GM12878 (cell line): Measurements from ENCODE around the gene PLXNB3. TPM values are rescaled to one million over a fixed set of nuclear protein-coding genes. Genes with fewer than 3 reads are reported as not detected.
"Not testable (repeated sequence)": the region's sequence is repeated elsewhere in the genome, so short reads cannot be mapped to it uniquely, and the experiment has no call there.

Source experiments
- ATAC-seq: fragments of 200-7000 bp; cut with Tn5 transposase; 3 replicates; pipeline ENCODE4 v1.9.1; 2020; ENCODE audit warnings: mild to moderate bottlenecking, moderate library complexity
- BruUV-seq: library from RNA; stranded (reverse); fragments of 400-500 nt; replicated peaks from 2 replicates; lab custom pipeline; 2021; lab: Mats Ljungman, UMichigan
- CTCF ChIA-PET: fragments of 300-600 bp; sonication (Branson Sonifier 250); formaldehyde crosslinking; extraction: SDS; loops from one replicate; lab custom pipeline; 2021; ENCODE audit warnings: inconsistent platforms; lab: Yijun Ruan, JAX
- POLR2A ChIA-PET: fragments of 350-600 bp; formaldehyde crosslinking; extraction: SDS; loops from one replicate; lab custom pipeline; 2021; ENCODE audit warnings: inconsistent platforms; lab: Charles Lee
- RAD21 ChIA-PET: fragments of 300-600 bp; sonication (Branson Sonifier 250); formaldehyde crosslinking; loops from one replicate; lab custom pipeline; 2023; ENCODE audit warnings: antibody characterized with exemption; ENCODE audit not compliant: unreplicated experiment; lab: Charles Lee
- SMC1A ChIA-PET: fragments of 300-600 bp; sonication (Branson Sonifier 250); formaldehyde crosslinking; loops from one replicate; lab custom pipeline; 2023; ENCODE audit not compliant: unreplicated experiment, uncharacterized antibody; lab: Charles Lee
- DNase-seq: peaks from one replicate; pipeline ENCODE4 v3.0.0-alpha.2; 2011; ENCODE audit warnings: low read depth, low spot score
- FAIRE-seq: peaks from 3 replicates; lab custom pipeline; 2011; peaks lifted over from hg19 to GRCh38; lab: Jason Lieb, UNC
- H2AFZ ChIP-seq: 2 replicates; pipeline ENCODE4 v1.6.0; 2011; ENCODE audit warnings: low read depth, low read length, control low read depth; ENCODE audit not compliant: control insufficient read depth
- H3K27ac ChIP-seq: 2 replicates; pipeline ENCODE4 v1.5.1; 2011; ENCODE audit warnings: control low read depth; ENCODE audit not compliant: control insufficient read depth, insufficient read depth
- H3K27me3 ChIP-seq, 2 experiments: replicated peaks in 1 of 2; 2 replicates each; pipeline versions ENCODE4 v1.6.0 to v1.6.1; 2011; ENCODE audit warnings: low read length in 1 of 2; ENCODE audit not compliant: control insufficient read depth in 2 of 2, insufficient read depth in 2 of 2
- H3K36me3 ChIP-seq, 2 experiments: 2 replicates each; pipeline ENCODE4 v1.5.1; 2011; ENCODE audit warnings: low read length in 1 of 2; ENCODE audit not compliant: control insufficient read depth in 2 of 2, insufficient read depth in 2 of 2
- H3K4me1 ChIP-seq: 2 replicates; pipeline ENCODE4 v1.6.1; 2011; ENCODE audit warnings: mild to moderate bottlenecking, low read length, moderate library complexity, mixed read lengths; ENCODE audit not compliant: control insufficient read depth, insufficient read depth
- H3K4me2 ChIP-seq: 2 replicates; pipeline ENCODE4 v1.6.0; 2011; ENCODE audit warnings: control low read depth; ENCODE audit not compliant: control insufficient read depth, insufficient read depth
- H3K4me3 ChIP-seq: fragments of 200-600 bp; sonication (generic); 2 replicates; pipeline ENCODE4 v1.5.1; 2016
- H3K79me2 ChIP-seq: 2 replicates; pipeline ENCODE4 v1.6.0; 2011; ENCODE audit warnings: low read length; ENCODE audit not compliant: control insufficient read depth, insufficient read depth
- H3K9ac ChIP-seq: 2 replicates; pipeline ENCODE4 v1.8.0; 2011; ENCODE audit warnings: low read length, control low read depth, mixed read lengths; ENCODE audit not compliant: control insufficient read depth, insufficient read depth
- H3K9me3 ChIP-seq: replicated peaks from 3 replicates; pipeline ENCODE4 v1.5.1; 2011; ENCODE audit warnings: mild to moderate bottlenecking, low read length; ENCODE audit not compliant: control insufficient read depth, insufficient read depth
- H4K20me1 ChIP-seq: 2 replicates; pipeline ENCODE4 v1.6.0; 2011; ENCODE audit not compliant: control insufficient read depth, insufficient read depth
- E4F1 ChIP-seq: fragments of 450-650 bp; IDR thresholded peaks from 2 replicates; pipeline ENCODE4 v1.6.1; 2018; ENCODE audit warnings: borderline replicate concordance, mild to moderate bottlenecking; ENCODE audit not compliant: partially characterized antibody
- IRF3 ChIP-seq: fragments of 450-650 bp; IDR thresholded peaks from 2 replicates; pipeline ENCODE4 v1.6.1; 2014; ENCODE audit warnings: mild to moderate bottlenecking
- MTA2 ChIP-seq: fragments of 450-650 bp; IDR thresholded peaks from 2 replicates; pipeline ENCODE4 v1.6.1; 2016; ENCODE audit warnings: low read depth, mild to moderate bottlenecking, moderate library complexity
- NR2C1 ChIP-seq: fragments of 450-650 bp; IDR thresholded peaks from 2 replicates; pipeline ENCODE4 v1.6.1; 2017; ENCODE audit warnings: antibody characterized with exemption, mild to moderate bottlenecking, moderate library complexity
- SIN3A ChIP-seq: IDR thresholded peaks from 2 replicates; pipeline ENCODE4 v1.6.1; 2012; ENCODE audit warnings: low read depth, low read length, improper control_type of control experiment
- YBX1 ChIP-seq: fragments of 450-650 bp; IDR thresholded peaks from 2 replicates; pipeline ENCODE4 v1.6.1; 2016; ENCODE audit warnings: antibody characterized with exemption
- ZBED1 ChIP-seq: IDR thresholded peaks from 2 replicates; pipeline ENCODE4 v1.6.1; 2016; ENCODE audit warnings: borderline replicate concordance
- ZNF687 ChIP-seq: fragments of 450-650 bp; IDR thresholded peaks from 2 replicates; pipeline ENCODE4 v1.6.1; 2017; ENCODE audit warnings: mild to moderate bottlenecking, moderate library complexity
- WGBS: methylation state at CpG from one replicate; pipeline ENCODE4 v1.1.6; 2016; ENCODE audit warnings: low lambda C conversion rate; ENCODE audit not compliant: insufficient replicate concordance, insufficient coverage; ENCODE audit errors: missing lambda C conversion rate; 5-methylcytosine and 5-hydroxymethylcytosine counted together
- in situ Hi-C: fragments of 300-500 bp; cut with MboI; formaldehyde crosslinking; loops from 9 replicates; pipeline ENCODE4 v1.14.3; 2018; ENCODE audit warnings: mixed read lengths
- intact Hi-C: fragments of 100-400 bp; cut with micrococcal nuclease; formaldehyde crosslinking; loops from one replicate; pipeline ENCODE4 v1.14.2; 2022; ENCODE audit not compliant: unreplicated experiment
- polyA plus RNA-seq, 11 experiments: library from polyadenylated mRNA; depleted of rRNA in 4 of 11; unstranded in 6 of 11; stranded (reverse) in 5 of 11; fragments of >200 nt; fragmentation: Nextera tagmentation in 4 of 11; fragmentation: Illumina TruSeq in 1 of 11; extraction: Ambion mirVana in 4 of 11; extraction: Trizol in 1 of 11; gene quantifications; 1 replicate in 1 of 11; 2 replicates in 10 of 11; pipeline versions ENCODE4 v1.2.1 to v1.2.3, GENCODE V29; 2011 to 2016; ENCODE audit warnings: inconsistent platforms in 2 of 11, missing spikeins in 2 of 11, low read depth in 1 of 11
- total RNA-seq, 4 experiments: library from RNA; depleted of rRNA in 3 of 4; stranded (reverse); fragments of >200 nt in 3 of 4; fragmentation: Illumina TruSeq in 1 of 4; extraction: Trizol in 1 of 4; gene quantifications; 2 replicates each; pipeline versions ENCODE4 v1.2.1 to v1.2.3, GENCODE V29; 2013 to 2021

PLXNB3 gene
- total and polyA plus RNA-seq, 10 of the 15 experiments (the other 5 are each of a cell fraction or from before 2014, with no cell fraction given), result 0.06 to 0.68 (median 0.19) TPM; not detected in 4

GRCh38 chrX:153816831-153817690 is 53.0 kb downstream of the PLXNB3 start:
- no TSS peak for BruUV-seq
- ATAC-seq (peak; percentile 35; the same call in 2 of the 3 replicates), FAIRE-seq (no peak), DNase-seq (no peak)
- ChIA-PET SMC1A (no interaction called here), POLR2A (no interaction called here), RAD21 (no interaction called here), CTCF (no interaction called here)
- WGBS, result 35% methylated on average over 25 of the region's 25 CpGs
- Histone ChIP-seq H3K4me3 (no peak overlapping the region), H3K27me3 (no peaks in the 10 kb centered on the region), H3K4me1 (no peaks in the 10 kb centered on the region), H3K9me3 (no peaks in the 10 kb centered on the region), H3K4me2 (no peak overlapping the region), H4K20me1 (no peaks in the 10 kb centered on the region), H2AFZ (no peak overlapping the region), H3K27ac (no peak overlapping the region), H3K9ac (no peak overlapping the region), H3K79me2 (no peaks in the 10 kb centered on the region), H3K36me3 (no peaks in the 10 kb centered on the region)
- TF ChIP-seq SIN3A (no peak), MTA2 (no peak), IRF3 (no peak), ZNF687 (no peak), ZBED1 (no peak), E4F1 (no peak), YBX1 (no peak), NR2C1 (no peak)
- intact Hi-C loops (no loop called here), in situ Hi-C loops (loop anchor here (25.0 kb wide), 1 partner anchor 630 kb away; the partner anchor contains the start of gene MAGEA1)

DNA sequence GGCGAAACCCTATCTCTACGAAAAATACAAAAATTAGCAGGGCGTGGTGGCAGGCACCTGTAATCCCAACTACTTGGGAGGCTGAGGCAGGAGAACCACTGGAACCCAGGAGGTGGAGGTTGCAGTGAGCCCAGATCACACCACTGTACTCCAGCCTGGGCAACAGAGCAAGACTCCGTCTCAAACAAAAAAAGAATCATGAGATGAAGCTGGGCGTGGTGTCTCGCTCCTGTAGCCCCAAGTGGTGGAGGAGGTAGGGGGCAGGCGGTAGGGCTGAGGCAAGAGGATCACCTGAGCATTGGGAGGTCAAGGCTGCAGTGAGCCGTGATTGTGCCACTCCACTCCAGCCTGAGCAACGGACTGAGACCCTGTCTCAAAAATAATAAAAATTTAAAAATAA is 54.0 kb downstream of the PLXNB3 start:
- in situ Hi-C loops, result loop anchor here (25.0 kb wide), 1 partner anchor 631 kb away; the partner anchor contains the start of gene MAGEA1
- CTCF ChIA-PET, H3K27me3 ChIP-seq, H3K79me2 ChIP-seq, RAD21 ChIA-PET, FAIRE-seq, H3K4me3 ChIP-seq, H3K9me3 ChIP-seq, H3K4me2 ChIP-seq, POLR2A ChIA-PET, H3K27ac ChIP-seq, H2AFZ ChIP-seq, BruUV-seq, H3K9ac ChIP-seq, intact Hi-C loops, DNase-seq, H3K36me3 ChIP-seq, ATAC-seq, H3K4me1 ChIP-seq, SMC1A ChIA-PET, H4K20me1 ChIP-seq: not testable (repeated sequence)
- WGBS, result 13% methylated on average over 9 of the region's 9 CpGs
